GM12892 (cell line): Measurements from ENCODE around the gene HBEGF.

Experiments
- POLR2AphosphoS5 ChIP-seq: IDR thresholded peaks from 2 replicates; pipeline ENCODE4 v1.6.1; 2011; ENCODE audit warnings: low read depth, low read length, control low read depth
- TAF1 ChIP-seq: IDR thresholded peaks from 2 replicates; pipeline ENCODE4 v1.6.1; 2011; ENCODE audit warnings: low read depth, mild to moderate bottlenecking, control low read depth, low read length, borderline replicate concordance

DNA sequence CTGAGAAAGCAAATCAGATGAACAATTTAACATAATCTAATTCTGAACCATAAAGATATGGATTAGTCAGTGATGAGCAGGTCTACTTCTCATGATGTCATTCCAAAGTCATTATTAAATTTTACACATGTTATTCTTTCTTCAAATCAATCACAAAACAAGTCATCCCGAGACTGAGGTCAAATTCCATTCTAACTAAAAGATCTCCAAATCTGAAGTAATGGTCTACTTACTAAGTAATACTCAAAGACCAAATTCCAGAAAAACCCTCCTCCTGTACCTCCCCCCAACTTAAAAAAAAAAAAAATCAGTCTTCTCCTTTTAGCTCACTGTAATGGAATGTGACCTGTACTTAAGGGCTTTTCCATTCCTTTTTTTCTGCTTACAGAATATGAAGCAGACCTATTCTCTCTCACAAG, 48.2 kb downstream of the HBEGF start:
- TF ChIP-seq TAF1 (no peak), POLR2AphosphoS5 (no peak)
